ENCODE data around the gene SIRT3.

The SIRT3 gene

DNA sequence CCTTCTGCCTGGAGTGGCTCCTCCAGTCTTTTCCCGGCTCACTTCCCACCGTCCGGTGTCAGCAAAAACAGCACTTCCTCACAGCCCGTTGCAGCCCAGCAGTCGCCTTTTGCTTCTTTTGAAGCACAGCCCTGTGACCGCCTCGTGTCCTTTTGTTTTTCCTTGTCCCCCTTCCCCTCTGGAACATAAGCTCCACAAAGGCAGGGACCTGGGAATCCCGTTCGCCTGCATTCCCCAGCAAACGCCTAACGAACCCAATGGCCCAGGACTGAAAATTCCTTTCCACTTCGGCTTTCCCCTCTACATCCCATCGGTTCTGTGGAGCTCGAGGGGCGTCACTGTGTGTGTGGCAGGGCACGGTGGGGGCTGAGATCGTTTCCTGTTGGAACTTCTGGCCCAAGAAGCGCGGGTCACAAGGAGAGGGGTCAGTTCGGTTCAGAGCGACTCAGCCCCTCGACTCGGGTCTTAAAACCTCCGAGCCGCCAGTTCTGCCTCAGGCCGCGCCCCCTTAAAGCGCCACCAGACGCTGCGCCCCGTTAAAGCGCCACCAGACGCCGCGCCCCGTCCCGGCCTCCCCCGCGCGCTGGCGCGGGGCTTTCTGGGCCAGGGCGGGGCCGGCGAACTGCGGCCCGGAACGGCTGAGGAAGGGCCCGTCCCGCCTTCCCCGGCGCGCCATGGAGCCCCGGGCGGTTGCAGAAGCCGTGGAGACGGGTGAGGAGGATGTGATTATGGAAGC, 27.8 kb downstream of the SIRT3 start:
- peak overlapping the region; percentile 99 for H3K4me3 ChIP-seq (ENCODE audit: low read length)
- DNase-seq (ENCODE audit: low read depth, low spot score) = peak; percentile 66

DNA sequence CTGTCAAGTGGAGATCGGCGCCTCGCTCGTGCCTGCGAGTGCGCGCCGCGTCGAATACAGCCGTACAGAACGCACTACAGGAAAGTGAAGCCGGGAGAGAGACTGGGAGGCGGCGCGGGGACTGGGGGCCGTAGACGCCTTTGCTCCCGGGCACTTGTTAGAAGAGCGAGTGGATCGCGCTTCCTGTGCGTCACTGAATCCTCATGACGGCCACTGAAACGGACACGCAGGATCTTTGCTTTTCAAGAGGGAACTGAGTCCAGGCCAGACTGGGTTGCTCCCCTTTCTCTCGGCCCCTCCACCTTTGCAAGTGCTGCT, 28.3 kb downstream of the SIRT3 start:
- DNase-seq (ENCODE audit: low read depth, low spot score) = no peak
- peak overlapping the region; percentile 99 for H3K4me3 ChIP-seq (ENCODE audit: low read length)

- peak within 1 kb of the TSS; percentile 99 for H3K4me3 ChIP-seq (ENCODE audit: low read length)
- peak; percentile 99 for DNase-seq (ENCODE audit: low read depth, low spot score)
Observed at GRCh38 chr11:207208-207862, 28.8 kb downstream of the SIRT3 start, which contains the start of the genes BET1L and RIC8A. TSS of gene BET1L (minus strand) at chr11:207399. CDS start at chr11:207321, 78 bp downstream. TSS of gene RIC8A (plus strand) at chr11:207708. CDS start at chr11:208855, 1,147 bp downstream.

- DNase-seq (ENCODE audit: low read depth, low spot score) = no peak
- peak overlapping the region; percentile 77 for H3K4me3 ChIP-seq (ENCODE audit: low read length)
Observed at GRCh38 chr11:206526-207207, 29.5 kb downstream of the SIRT3 start.

DNA sequence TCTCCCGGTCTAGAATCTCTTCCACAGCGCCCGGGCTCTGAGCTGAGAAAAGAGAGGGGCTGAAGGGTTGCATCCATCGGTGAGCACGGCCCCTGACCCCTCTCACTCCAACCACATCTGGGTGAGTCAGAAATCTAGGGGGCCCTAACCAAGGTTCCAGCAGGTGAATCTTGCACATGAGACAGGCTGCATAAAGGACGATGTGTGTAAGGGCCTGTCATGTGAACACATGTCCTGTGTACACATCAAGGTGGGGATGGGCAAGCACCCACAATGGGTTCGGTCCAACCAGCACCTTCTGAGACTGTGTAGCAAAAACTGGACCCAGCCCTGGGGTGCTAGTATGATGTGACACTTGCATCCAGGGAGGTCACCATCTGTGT, 30.1 kb downstream of the SIRT3 start:
- DNase-seq (ENCODE audit: low read depth, low spot score) = no peak
- peak overlapping the region; percentile 77 for H3K4me3 ChIP-seq (ENCODE audit: low read length)

GRCh38 chr11:205221-206001, 30.7 kb downstream of the SIRT3 start:
- no peak for DNase-seq (ENCODE audit: low read depth, low spot score)
- H3K4me3 ChIP-seq (ENCODE audit: low read length) = no peak overlapping the region

GRCh38 chr11:204587-205109, 31.5 kb downstream of the SIRT3 start:
- DNase-seq (ENCODE audit: low read depth, low spot score) = no peak
- H3K4me3 ChIP-seq (ENCODE audit: low read length) = no peak overlapping the region

DNA sequence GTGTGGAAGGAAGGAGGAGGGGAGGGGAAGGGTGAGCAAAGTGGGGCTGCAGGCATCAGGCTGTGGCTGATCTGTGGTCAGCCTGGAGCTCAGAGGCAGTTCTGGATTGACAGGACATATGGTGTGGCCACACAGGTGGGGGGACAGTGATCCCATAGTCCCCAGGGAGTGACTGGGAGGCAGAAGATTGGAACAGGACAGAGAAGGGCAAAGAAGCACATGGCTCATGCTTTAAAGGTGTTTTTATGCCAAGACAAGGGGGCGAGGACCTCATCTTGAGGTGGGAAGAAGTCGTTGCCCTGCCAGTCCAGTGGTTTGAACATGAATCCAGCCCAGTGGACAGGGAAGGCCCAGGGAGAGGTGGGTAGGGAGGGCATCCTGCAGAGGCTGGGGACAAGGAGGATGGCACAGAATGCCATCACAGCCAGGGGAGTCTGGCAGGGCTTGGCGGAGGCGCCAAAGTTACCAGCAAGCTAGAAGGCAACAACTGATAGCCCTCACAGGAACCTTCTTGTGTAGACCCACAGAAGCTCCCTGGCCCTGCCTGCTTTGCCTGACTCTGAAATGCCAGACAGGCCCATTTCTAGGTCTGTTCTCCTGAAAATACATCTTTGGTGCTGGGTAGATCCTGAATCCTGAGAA, 32.1 kb downstream of the SIRT3 start:
- no peak for DNase-seq (ENCODE audit: low read depth, low spot score)
- no peak overlapping the region for H3K4me3 ChIP-seq (ENCODE audit: low read length)

GRCh38 chr11:203056-203944, 32.8 kb downstream of the SIRT3 start:
- no peak overlapping the region for H3K4me3 ChIP-seq (ENCODE audit: low read length)

GRCh38 chr11:202490-202889, 33.7 kb downstream of the SIRT3 start:
- DNase-seq (ENCODE audit: low read depth, low spot score) = no peak
- H3K4me3 ChIP-seq (ENCODE audit: low read length) = no peak overlapping the region

More at GRCh38 chr11:203056-203944, 32.8 kb downstream of the SIRT3 start:
- no peak for DNase-seq (ENCODE audit: low read depth, low spot score)

- no peak for DNase-seq (ENCODE audit: low read depth, low spot score)
- no peak overlapping the region for H3K4me3 ChIP-seq (ENCODE audit: low read length)
Observed at GRCh38 chr11:201966-202365, 34.2 kb downstream of the SIRT3 start.

DNA sequence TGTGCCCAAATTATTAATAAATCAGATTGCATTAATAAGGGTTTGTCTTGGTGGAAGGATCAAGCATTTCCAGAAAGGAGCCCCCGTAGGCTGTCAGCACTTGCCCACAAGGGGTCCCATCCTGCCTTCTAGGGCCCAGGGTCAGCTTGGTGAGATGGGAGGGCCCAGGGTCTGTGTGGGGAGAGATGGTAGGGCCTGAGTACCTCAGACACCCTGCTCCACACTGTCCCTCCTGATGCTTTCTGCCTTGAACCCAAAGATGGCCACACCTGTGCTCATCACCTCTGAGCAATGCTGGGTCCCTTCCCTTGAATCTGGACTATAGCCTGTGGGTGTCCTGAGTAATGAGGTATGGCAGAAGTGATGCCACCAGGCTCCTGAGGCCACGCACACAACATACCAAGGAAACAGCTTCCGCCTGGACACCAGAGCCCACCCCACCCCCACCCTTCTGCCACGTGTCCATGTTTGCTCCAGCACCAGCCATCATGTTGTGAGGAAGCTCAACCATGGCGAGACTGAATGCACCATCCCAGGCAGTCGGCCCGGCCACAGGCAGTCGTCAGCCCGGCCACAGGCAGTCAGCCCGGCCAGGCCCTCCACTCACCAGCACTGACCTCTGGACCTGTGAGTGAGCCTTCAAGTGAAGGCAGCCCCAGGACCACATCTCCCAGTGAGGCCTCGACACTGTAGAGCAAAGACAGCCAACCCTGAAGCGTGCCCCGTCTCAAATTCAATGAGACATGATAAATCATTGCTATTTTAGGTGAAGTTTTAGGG, 35.7 kb downstream of the SIRT3 start:
- no peak for DNase-seq (ENCODE audit: low read depth, low spot score)
- H3K4me3 ChIP-seq (ENCODE audit: low read length) = no peak overlapping the region

GRCh38 chr11:199782-200181, 36.4 kb downstream of the SIRT3 start:
- DNase-seq (ENCODE audit: low read depth, low spot score) = no peak
- no peak overlapping the region for H3K4me3 ChIP-seq (ENCODE audit: low read length)

DNA sequence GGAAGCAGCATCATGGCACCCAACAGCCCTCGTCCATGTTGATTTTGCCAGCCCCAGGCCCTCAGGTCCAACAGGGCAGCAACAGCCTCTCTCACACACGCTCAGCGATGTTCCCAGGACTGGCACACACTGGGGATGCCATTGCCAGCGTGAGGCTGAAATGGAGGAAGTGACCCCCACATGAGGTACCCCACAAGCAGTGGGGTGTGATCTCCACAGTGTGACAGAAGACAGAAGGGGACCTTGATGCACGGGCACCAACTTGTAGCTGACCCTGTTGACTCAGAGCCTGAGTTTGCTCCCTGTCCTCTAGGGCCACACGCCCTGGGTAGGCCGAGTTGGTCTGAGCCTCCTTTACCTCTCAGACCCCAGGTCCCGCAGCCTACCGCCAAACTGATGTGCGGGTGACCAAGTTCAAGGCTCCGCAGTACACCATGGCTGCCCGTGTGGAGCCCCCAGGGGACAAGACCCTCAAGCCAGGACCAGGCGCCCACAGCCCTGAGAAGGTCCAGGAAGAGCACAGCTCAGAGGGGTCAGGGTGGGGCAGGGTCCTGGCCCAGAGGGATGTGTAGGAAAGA, 37.0 kb downstream of the SIRT3 start:
- DNase-seq (ENCODE audit: low read depth, low spot score) = no peak
- H3K4me3 ChIP-seq (ENCODE audit: low read length) = no peak overlapping the region

- DNase-seq (ENCODE audit: low read depth, low spot score) = no peak
- H3K4me3 ChIP-seq (ENCODE audit: low read length) = no peak overlapping the region
Observed at GRCh38 chr11:198236-198806, 37.8 kb downstream of the SIRT3 start.

- no peak overlapping the region for H3K4me3 ChIP-seq (ENCODE audit: low read length)
- DNase-seq (ENCODE audit: low read depth, low spot score) = no peak
Observed at GRCh38 chr11:197741-198235, 38.4 kb downstream of the SIRT3 start.

Data from Jurkat, Clone E6-1 (cell line).